Stimulated activated naive B cell treated with anti-CD40 and anti-IgM and Interleukin-4, amounts not matched to agents 10 μg/mL and 1 μg/mL and 100 μg/mL, for 72 hours (primary cell): Measurements from ENCODE around the gene NOL7.

Experiments
- ATAC-seq, 2 donors: fragments of 150-1000 bp; cut with Tn5 transposase; replicated peaks; 2 replicates each; pipeline ENCODE4 v1.10.0; 2021; ENCODE audit warnings: moderate library complexity in 1 of 2
- DNase-seq: peaks from one replicate; pipeline ENCODE4 v3.0.0; 2021
- H3K27ac Mint-ChIP-seq: one replicate; pipeline ENCODE4 v1.8.0; 2022; ENCODE audit warnings: mild to moderate bottlenecking, mixed read lengths
- H3K27me3 Mint-ChIP-seq, 2 donors: one replicate each; pipeline ENCODE4 v1.8.0; 2022; ENCODE audit warnings: mixed read lengths in 2 of 2
- H3K36me3 Mint-ChIP-seq, 2 donors: one replicate each; pipeline ENCODE4 v1.8.0; 2022; ENCODE audit warnings: mixed read lengths in 2 of 2, mild to moderate bottlenecking in 1 of 2
- H3K4me1 Mint-ChIP-seq, 2 donors: one replicate each; pipeline ENCODE4 v1.8.0; 2022; ENCODE audit warnings: mixed read lengths in 2 of 2, mild to moderate bottlenecking in 1 of 2
- H3K4me3 Mint-ChIP-seq, 2 donors: one replicate each; pipeline ENCODE4 v1.8.0; 2022; ENCODE audit warnings: mild to moderate bottlenecking in 2 of 2, mixed read lengths in 2 of 2, moderate library complexity in 1 of 2
- H3K9me3 Mint-ChIP-seq, 2 donors: one replicate each; pipeline ENCODE4 v1.8.0; 2022; ENCODE audit warnings: mixed read lengths in 2 of 2, mild to moderate bottlenecking in 1 of 2

NOL7 gene

DNA sequence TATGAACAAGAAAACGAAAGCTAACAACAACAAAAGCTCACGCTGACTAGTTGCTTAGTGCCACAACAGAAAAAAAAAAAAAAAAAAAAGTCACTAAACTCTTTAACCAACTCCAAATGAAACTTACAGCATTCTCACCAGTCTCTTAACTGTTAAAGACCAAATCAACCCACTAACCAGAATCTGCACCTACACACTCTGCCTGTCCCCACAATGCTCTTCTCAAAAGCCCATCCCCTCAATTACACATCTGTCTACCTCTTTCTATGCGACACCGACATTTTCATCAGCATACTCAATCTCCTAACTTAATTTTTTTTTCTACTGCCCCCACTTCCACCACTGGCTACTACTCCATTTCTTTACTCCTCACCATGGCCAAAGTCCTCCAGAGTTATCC lies 34.3 kb downstream of the NOL7 start:
- Mint-ChIP-seq H3K4me3 (no peak overlapping the region), H3K9me3 (no peaks in the 10 kb centered on the region), H3K27ac (peak overlapping the region; percentile 15), H3K4me1 (peaks cover 3 to 6% of the 10 kb centered on the region in 2 donors), H3K27me3 (no peaks in the 10 kb centered on the region), H3K36me3 (peaks cover 17 to 24% of the 10 kb centered on the region in 2 donors)
- ATAC-seq (no peak), DNase-seq (no peak)

DNA sequence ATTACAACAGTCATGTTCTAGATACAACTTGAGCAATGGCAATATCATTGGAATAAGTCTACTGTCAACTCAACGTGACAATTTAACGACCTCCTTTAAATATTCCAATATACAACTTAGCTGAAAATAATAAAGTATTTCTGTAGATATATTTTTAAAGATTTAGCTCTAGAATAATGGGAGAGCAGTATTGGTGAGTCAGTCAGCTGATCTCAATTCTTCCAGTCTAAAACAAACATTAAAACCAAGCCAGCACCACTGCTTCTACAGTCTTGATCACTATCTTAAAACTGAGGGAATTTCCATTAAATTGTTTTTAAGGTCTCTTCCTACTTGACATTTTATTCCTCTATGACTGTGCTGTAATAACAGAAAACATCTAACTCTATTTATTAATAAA lies 38.2 kb downstream of the NOL7 start:
- Mint-ChIP-seq H3K4me1 (peaks cover 0 to 3% of the 10 kb centered on the region in 2 donors), H3K4me3 (no peak overlapping the region), H3K36me3 (peaks cover 13 to 20% of the 10 kb centered on the region in 2 donors), H3K27ac (no peak overlapping the region), H3K9me3 (no peaks in the 10 kb centered on the region), H3K27me3 (no peaks in the 10 kb centered on the region)
- DNase-seq (no peak), ATAC-seq (no peak)

DNA sequence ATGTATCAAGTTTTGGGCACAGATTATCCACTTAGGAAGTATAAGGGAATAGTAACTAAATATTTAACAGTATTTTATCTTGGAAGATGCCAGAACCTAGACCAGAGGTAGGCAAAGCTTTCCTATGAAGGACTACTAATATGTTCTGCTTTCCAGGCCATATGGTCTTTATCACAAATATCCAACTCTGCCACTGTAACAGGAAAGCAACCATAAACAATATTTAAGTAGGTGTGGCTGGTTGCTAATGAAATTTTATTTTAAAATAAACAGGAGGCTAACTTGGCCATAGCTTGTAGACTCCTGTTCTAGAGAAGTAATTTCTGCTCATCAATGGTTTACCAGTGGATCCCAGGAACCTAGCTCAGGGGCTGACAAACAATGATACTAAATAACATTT lies 39.4 kb downstream of the NOL7 start:
- no peak for ATAC-seq
- no peaks in the 10 kb centered on the region for H3K9me3 Mint-ChIP-seq
- H3K27me3 Mint-ChIP-seq, result no peaks in the 10 kb centered on the region
- H3K27ac Mint-ChIP-seq, result no peak overlapping the region
- peaks cover 11 to 17% of the 10 kb centered on the region in 2 donors for H3K36me3 Mint-ChIP-seq
- H3K4me1 Mint-ChIP-seq, result peaks cover 0 to 5% of the 10 kb centered on the region in 2 donors
- H3K4me3 Mint-ChIP-seq, result no peak overlapping the region
- no peak for DNase-seq

DNA sequence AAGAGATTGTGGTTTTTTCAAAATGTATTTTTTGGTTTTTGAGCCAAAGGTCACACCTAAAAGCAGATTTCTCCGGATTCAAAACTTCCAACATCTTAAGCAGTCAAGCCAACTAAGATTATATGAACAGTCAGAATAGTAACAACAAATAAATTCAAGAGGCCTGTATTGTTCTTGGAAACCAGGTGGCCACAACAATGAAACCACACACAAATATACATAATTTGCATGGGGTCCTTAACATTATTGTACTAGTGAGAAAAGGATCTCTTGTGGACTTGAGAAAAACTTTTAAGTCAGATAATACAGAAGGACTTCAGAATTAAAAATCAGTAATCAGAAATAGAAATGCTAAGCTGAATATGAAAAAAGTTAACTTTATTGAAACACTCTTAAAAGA lies 40.6 kb downstream of the NOL7 start:
- Mint-ChIP-seq H3K27ac (no peak overlapping the region), H3K4me1 (peaks cover 6 to 8% of the 10 kb centered on the region in 2 donors), H3K36me3 (peaks cover 4 to 10% of the 10 kb centered on the region in 2 donors), H3K9me3 (no peaks in the 10 kb centered on the region), H3K4me3 (no peak overlapping the region), H3K27me3 (no peaks in the 10 kb centered on the region)
- DNase-seq (no peak), ATAC-seq (no peak)

DNA sequence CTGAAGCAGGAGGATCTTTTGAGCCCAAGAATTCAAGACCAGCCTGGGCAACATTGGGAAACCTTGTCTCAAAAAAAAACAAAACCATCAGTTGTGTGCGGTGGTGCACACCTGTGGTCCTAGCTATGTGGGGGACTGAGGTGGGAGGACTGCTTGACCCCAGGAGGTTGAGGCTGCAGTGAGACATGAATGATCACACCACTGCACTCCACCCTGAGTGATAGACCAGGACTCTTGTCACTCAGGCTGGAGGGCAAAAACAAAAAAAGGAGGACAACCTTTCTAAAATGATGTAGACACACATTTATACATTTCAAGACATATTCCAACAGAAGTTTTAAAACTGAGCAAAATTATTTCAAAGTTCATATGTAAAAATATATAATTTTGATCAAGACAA lies 45.1 kb downstream of the NOL7 start:
- ATAC-seq (no peak), DNase-seq (no peak)
- Mint-ChIP-seq H3K9me3 (no peaks in the 10 kb centered on the region), H3K27ac (no peak overlapping the region), H3K4me1 (peaks cover 30 to 49% of the 10 kb centered on the region in 2 donors), H3K36me3 (peaks cover 3 to 7% of the 10 kb centered on the region in 2 donors), H3K4me3 (no peak overlapping the region), H3K27me3 (no peaks in the 10 kb centered on the region)

DNA sequence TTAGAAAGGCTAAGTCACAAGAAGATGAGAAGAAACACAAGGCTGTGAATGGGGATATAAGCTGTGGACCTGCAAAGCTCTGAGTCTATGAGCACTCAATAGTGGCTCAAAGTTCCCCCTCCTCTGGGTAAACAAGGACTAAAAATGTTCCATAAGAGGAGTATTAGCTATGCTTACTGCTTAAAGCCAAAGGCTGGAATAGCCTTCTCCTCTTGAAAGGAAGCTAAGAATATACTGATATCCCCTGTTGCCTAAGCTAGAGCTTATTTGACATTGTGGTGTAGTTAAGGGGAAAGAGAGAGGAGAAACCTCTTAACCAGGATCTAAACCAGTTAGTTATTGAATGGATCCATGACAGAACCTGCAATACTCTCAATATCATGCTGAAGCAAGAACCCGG lies 45.8 kb downstream of the NOL7 start:
- Mint-ChIP-seq H3K27me3 (no peaks in the 10 kb centered on the region), H3K9me3 (no peaks in the 10 kb centered on the region), H3K27ac (no peak overlapping the region), H3K4me1 (peaks cover 36 to 55% of the 10 kb centered on the region in 2 donors), H3K4me3 (no peak overlapping the region), H3K36me3 (peaks cover 4 to 8% of the 10 kb centered on the region in 2 donors)
- DNase-seq, result no peak
- ATAC-seq, result no peak

DNA sequence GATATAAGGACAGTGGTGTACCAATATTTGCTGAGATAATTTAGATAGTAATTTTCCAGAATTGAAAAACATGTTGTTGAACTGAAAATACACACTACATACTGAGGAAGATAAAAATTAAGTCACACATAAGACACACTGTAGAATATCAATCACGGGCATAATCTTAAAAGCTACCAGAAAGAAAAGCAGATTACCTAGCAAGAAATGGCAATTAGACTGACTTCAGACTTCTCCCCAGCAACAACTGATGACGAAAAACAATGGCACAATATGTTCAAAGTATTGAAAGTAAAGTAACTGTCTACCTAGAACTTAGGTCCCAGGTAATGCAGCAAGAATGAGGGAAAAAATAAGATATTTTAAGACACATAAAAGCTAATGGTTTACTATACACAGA lies 46.5 kb downstream of the NOL7 start:
- Mint-ChIP-seq H3K9me3 (no peaks in the 10 kb centered on the region), H3K4me3 (no peak overlapping the region), H3K27me3 (no peaks in the 10 kb centered on the region), H3K27ac (no peak overlapping the region), H3K4me1 (peaks cover 38 to 60% of the 10 kb centered on the region in 2 donors), H3K36me3 (peaks cover 5 to 10% of the 10 kb centered on the region in 2 donors)
- DNase-seq, result no peak
- no peak for ATAC-seq

DNA sequence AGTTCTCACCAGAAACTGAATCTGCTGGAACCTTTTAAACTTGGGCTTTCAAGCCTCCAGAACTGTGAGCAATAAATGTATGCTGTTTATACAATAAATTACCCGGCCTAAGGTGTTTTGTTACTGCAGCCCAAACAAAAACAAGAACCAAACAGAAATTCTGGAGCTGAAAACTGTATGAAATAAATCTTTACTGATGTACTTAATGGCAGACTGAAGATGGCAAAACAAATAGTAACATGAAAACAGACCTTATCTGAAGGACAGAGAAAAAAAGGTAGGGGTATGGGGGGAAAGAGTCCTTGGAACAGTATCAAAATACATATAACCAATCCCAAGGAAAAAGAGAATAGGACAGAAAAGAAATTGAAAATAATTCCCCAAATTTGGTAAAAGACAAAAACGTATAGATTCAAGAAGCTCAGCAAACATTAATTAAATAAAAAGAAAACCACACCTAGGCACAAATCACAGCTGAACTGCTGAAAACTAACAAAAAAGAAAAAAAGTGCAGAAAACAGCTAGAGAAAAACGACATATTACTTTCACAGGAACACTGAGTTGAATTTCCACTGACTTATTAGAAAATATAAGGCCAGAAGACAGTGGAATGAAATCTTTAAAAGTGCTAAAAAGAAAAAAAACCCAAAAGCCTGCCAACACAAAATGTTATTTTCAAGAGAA lies 47.7 kb downstream of the NOL7 start:
- DNase-seq, result no peak
- no peak overlapping the region for H3K4me3 Mint-ChIP-seq
- H3K27ac Mint-ChIP-seq, result peak overlapping the region; percentile 59

DNA sequence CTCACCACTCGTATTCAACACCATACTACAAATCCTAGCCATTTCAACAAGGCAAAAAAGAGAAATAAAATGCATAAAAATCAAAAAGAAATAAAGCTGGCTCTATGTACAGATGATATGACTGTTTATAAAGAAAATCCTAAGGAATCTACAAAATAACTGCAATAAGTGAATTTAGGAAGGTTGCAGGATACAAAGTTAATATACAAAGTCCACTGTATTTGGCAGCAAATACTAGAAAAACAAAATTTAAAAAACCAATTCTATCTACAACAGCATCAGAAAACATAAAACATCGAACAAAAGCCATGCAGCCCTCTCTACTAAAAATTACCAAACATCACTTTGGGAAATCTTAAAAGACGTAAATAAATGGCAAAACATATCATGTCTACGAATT lies 48.9 kb downstream of the NOL7 start:
- Mint-ChIP-seq H3K4me3 (peak overlapping the region in 1 of 2 donors; percentile 14), H3K9me3 (peaks cover 0 to 2% of the 10 kb centered on the region in 2 donors), H3K27me3 (no peaks in the 10 kb centered on the region), H3K27ac (no peak overlapping the region), H3K4me1 (peaks cover 47 to 81% of the 10 kb centered on the region in 2 donors), H3K36me3 (peaks cover 7 to 12% of the 10 kb centered on the region in 2 donors)
- ATAC-seq, result no peak
- no peak for DNase-seq

More for the DNA sequence above, 47.7 kb downstream of the NOL7 start:
- ATAC-seq, result no peak
- Mint-ChIP-seq H3K9me3 (no peaks in the 10 kb centered on the region), H3K4me1 (peaks cover 40 to 69% of the 10 kb centered on the region in 2 donors), H3K36me3 (peaks cover 5 to 12% of the 10 kb centered on the region in 2 donors), H3K27me3 (no peaks in the 10 kb centered on the region)

DNA sequence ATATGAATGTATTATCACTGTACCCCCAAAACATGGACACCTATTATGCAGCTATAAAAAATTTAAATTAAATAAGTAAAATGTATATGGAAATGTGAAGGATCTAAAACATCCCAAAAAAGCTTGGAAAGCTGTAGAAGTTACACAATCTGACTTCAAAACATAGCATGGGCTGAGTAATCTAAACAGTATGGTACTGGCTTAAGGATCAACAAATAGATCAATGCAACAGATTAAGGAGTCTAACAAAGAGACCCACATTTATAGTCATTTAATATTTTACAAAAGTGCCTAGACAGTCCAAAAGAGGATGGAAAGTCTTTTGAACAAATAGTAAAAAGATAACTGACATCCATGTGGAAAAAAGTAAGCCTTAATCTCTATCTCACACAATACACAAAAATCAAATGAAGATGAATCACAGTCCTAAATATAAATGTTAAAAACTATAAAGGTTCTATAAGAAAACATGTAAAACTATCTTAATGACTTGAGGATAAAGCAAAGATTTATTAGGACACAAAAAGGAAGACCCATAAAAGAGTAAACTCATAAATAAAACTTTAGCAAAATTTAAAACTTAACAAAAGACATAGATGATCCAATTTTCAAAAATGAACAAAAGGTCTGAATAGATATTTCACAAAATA lies 49.7 kb downstream of the NOL7 start:
- no peak for ATAC-seq
- Mint-ChIP-seq H3K4me3 (no peak overlapping the region), H3K9me3 (peaks cover 0 to 2% of the 10 kb centered on the region in 2 donors), H3K27ac (no peak overlapping the region), H3K27me3 (no peaks in the 10 kb centered on the region), H3K4me1 (peaks cover 52 to 90% of the 10 kb centered on the region in 2 donors), H3K36me3 (peaks cover 7 to 12% of the 10 kb centered on the region in 2 donors)
- no peak for DNase-seq

DNA sequence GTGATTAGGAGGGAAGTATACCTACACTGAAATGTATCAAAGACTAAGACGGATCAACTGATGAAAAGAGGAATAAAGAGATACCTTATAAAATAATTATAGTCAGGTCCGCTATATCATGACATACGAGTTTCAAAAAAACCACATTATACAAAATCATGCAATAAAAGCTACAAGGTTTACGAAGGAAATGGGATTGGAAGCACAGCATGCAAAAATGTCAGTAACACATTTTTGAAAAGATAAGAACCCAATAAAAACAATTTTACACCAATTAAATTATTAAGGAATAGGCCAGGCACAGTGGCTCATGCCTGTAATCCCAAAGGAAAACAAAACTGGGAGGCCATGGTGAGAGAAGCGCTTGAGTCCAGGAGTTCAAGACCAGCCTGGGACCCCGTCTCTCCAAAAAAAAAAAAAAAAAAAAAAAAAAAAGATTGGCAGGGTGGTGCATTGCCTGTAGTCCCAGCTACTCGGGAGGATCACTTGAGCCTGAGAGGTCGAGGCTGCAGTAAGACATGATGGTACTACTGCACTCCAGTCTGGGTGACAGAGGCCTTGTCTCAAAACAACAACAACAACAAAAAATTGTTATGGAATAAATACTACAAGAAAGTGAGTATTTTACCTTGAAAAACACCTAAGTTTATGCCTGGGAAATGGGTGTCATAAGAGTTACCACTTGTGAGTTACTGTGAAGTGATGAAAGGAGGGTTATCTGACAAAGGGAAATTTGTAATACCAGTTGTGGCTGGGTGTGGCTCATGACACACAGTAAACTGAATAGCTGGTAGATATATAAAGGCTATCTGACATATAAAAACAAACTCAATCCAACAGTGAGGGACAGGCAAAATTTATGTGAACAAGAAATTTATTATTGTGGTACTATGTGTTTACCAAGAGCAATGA lies 51.3 kb downstream of the NOL7 start:
- peaks cover 43 to 80% of the 10 kb centered on the region in 2 donors for H3K4me1 Mint-ChIP-seq
- H3K27me3 Mint-ChIP-seq, result no peaks in the 10 kb centered on the region
- peaks cover 8 to 23% of the 10 kb centered on the region in 2 donors for H3K36me3 Mint-ChIP-seq
- no peak overlapping the region for H3K27ac Mint-ChIP-seq
- no peak for ATAC-seq
- peaks cover 0 to 2% of the 10 kb centered on the region in 2 donors for H3K9me3 Mint-ChIP-seq
- DNase-seq, result no peak
- H3K4me3 Mint-ChIP-seq, result no peak overlapping the region

DNA sequence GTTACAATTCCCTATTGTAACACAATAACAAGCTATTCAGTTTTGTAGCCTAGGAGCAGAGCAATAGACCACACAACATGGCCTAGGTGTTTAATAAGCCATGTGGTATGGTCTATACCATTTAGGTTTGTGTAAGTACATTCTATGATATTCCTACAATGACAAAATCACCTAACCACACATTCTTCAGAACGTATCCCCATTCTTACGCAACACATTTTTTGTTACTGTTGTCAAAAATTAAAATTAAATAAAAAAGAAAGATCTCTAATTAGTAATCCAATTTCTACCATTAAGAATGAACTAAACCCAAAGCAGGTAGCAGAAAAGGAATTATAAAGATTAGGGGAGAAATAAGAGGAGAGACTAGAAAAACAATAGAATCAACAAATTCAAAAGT lies 52.5 kb downstream of the NOL7 start:
- H3K27ac Mint-ChIP-seq, result no peak overlapping the region
- H3K36me3 Mint-ChIP-seq, result peaks cover 9 to 26% of the 10 kb centered on the region in 2 donors
- no peak overlapping the region for H3K4me3 Mint-ChIP-seq
- peaks cover 0 to 2% of the 10 kb centered on the region in 2 donors for H3K9me3 Mint-ChIP-seq
- H3K27me3 Mint-ChIP-seq, result no peaks in the 10 kb centered on the region
- ATAC-seq (no peak), DNase-seq (no peak)
- H3K4me1 Mint-ChIP-seq, result peaks cover 41 to 80% of the 10 kb centered on the region in 2 donors

DNA sequence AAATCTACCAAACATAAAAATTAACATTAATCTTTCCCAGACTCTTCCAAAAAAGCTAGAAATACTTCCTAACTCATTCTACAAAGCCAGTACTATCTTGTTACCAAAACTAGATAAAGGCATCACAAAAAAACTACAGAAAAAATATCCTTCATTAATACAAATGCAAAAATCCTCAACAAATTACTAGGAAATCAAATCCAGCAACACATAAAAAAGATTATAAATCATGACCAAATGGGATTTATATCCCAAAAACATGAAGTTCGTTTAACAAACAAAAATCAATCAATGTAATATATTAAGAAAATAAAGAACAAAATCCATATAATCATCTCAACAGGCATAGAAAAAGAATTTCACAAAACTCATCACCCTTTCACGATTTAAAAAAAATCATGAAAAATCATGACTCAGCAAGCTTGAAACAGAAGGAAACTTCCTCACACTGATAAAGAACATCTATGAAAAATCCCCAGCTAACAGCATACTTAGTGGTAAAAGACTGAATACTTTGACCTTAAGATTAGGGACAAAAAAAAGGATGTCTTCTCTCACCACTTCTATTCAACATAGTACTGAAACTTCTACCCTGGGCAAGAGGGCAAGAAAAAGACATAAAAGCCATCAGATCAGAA lies 53.3 kb downstream of the NOL7 start:
- DNase-seq, result no peak
- peak; percentile 99 to 100 for ATAC-seq
- no peaks in the 10 kb centered on the region for H3K27me3 Mint-ChIP-seq
- H3K27ac Mint-ChIP-seq, result peak overlapping the region; percentile 88
- peaks cover 0 to 2% of the 10 kb centered on the region in 2 donors for H3K9me3 Mint-ChIP-seq
- peaks cover 41 to 80% of the 10 kb centered on the region in 2 donors for H3K4me1 Mint-ChIP-seq
- peak overlapping the region; percentile 34 to 43 for H3K4me3 Mint-ChIP-seq
- H3K36me3 Mint-ChIP-seq, result peaks cover 12 to 33% of the 10 kb centered on the region in 2 donors

DNA sequence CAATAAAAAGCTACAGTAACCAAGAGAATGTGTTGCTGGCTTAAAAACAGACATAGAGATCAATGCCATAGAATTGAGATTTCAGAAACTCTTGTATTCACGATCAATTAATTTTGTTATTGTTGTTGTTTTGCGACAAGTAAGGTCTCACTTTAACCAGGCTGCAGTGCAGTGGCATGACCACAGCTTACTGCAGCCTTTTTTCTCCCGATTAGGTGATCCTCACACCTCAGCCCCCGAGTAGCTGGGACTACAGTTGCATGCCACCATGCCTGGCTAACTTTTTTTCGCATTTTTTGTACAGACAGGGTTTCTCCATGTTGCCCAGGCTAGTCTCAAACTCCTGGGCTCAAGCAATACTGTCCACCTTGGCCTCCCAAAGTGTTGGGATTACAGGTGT lies 54.3 kb downstream of the NOL7 start:
- no peak overlapping the region for H3K4me3 Mint-ChIP-seq
- peaks cover 36 to 73% of the 10 kb centered on the region in 2 donors for H3K4me1 Mint-ChIP-seq
- no peak for ATAC-seq
- H3K27ac Mint-ChIP-seq, result no peak overlapping the region
- peaks cover 0 to 4% of the 10 kb centered on the region in 2 donors for H3K9me3 Mint-ChIP-seq
- no peaks in the 10 kb centered on the region for H3K27me3 Mint-ChIP-seq
- DNase-seq, result no peak
- H3K36me3 Mint-ChIP-seq, result peaks cover 13 to 40% of the 10 kb centered on the region in 2 donors
